Hepatocyte (in vitro differentiated cells): Measurements from ENCODE around the gene SLC13A2.

Source experiments
- EZH2 ChIP-seq: fragments of 200-600 bp; sonication (generic); IDR thresholded peaks from 2 replicates; pipeline ENCODE4 v1.6.1; 2016; ENCODE audit warnings: antibody characterized with exemption, mild to moderate bottlenecking, borderline replicate concordance
- EZH2phosphoT487 ChIP-seq: fragments of 200-600 bp; sonication (generic); IDR thresholded peaks from one replicate; pipeline ENCODE4 v1.6.1; 2018; ENCODE audit warnings: antibody characterized with exemption, mild to moderate bottlenecking, low read depth, moderate library complexity; ENCODE audit not compliant: unreplicated experiment, severe bottlenecking
- TF ChIP-seq, protein P1 (sequence below): fragments of 200-600 bp; sonication (generic); IDR thresholded peaks from 2 replicates; pipeline ENCODE4 v1.5.1; 2016; ENCODE audit warnings: antibody characterized with exemption, mild to moderate bottlenecking; ENCODE audit not compliant: poor library complexity

DNA sequence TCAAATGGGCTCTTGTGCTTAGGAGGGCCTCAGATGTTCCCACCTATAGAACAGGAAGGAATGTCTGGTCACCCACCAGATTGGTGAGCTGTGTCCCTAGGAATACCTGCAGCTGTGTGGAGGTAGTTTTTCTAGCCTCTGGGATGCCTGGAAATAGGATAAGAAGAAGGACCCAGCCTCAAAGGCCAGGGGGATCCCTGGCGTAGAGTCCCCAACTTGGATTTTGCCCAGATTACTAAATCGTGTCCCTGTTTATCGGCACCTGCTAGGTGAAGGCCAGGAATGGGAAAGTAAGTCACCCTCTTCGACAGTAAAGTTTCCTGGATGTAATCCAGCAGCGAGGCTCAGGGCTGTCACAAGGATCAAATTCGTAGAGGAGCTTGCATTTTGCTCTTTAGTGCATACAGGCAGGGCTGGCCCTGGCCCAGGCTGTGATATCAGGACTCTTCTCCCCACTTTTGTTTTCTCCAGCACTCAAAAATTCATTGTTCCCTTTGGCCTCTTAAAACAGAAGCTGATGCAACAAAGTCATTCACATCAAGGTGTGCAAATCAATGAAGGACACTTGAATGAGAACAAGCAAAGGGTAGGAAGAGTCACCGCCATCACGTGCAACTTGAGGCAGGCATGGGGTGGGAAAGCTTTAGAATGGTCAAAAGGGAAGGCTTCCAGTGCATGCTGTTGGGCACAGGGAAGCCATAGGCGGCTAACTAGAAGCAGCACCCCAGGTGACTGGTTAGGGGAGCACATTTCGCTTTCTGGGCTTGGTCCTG is 7.5 kb downstream of the SLC13A2 start:
- TF ChIP-seq, protein P1, sequence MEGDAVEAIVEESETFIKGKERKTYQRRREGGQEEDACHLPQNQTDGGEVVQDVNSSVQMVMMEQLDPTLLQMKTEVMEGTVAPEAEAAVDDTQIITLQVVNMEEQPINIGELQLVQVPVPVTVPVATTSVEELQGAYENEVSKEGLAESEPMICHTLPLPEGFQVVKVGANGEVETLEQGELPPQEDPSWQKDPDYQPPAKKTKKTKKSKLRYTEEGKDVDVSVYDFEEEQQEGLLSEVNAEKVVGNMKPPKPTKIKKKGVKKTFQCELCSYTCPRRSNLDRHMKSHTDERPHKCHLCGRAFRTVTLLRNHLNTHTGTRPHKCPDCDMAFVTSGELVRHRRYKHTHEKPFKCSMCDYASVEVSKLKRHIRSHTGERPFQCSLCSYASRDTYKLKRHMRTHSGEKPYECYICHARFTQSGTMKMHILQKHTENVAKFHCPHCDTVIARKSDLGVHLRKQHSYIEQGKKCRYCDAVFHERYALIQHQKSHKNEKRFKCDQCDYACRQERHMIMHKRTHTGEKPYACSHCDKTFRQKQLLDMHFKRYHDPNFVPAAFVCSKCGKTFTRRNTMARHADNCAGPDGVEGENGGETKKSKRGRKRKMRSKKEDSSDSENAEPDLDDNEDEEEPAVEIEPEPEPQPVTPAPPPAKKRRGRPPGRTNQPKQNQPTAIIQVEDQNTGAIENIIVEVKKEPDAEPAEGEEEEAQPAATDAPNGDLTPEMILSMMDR, result no peak
- TF ChIP-seq EZH2, result no peak
- TF ChIP-seq EZH2phosphoT487, result no peak
